CD4-positive, alpha-beta T cell treated with Interleukin-2 at 100 ng/mL for 4 hours (primary cell): ENCODE results near the gene CDC42EP2.

Experiments
- DNase-seq: peaks from one replicate; pipeline ENCODE4 v3.0.0-alpha.2; 2020; ENCODE audit warnings: low spot score

The CDC42EP2 gene

GRCh38 chr11:65297026-65297672, 17.5 kb upstream of the CDC42EP2 start:
- DNase-seq: no peak

- no peak for DNase-seq
Measured at GRCh38 chr11:65298131-65298535, 16.5 kb upstream of the CDC42EP2 start.

- DNase-seq: no peak
Measured at GRCh38 chr11:65298655-65299179, 15.9 kb upstream of the CDC42EP2 start.

DNA sequence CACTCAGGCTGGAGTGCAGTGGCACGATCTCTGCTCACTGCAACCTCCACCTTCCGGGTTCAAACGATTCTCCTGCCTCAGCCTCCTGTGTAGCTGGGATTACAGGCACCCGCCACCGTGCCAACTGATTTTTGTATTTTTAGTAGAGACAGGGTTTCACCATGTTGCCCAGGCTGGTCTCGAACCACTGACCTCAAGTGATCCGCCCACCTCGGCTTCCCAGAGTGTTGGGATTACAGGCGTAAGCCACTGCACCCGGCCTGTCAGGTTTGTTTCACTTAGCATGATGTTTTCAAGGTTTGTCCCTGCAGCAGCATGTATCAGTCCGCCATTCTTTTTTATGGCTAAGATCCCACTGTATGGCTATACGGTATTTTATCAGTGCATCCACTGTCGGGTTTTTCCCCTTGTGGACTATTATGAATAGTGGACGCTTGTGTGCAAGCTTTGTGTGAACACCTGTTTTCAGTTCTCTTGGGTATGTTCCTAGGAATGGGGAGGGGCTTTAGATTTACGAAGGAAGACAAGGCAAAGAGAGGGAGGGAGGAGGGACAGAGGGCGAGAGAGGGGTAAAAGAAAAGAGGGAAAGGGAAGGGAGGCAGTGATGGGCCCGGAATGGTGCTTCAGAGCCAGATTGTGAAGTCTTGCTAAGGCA, 13.9 kb upstream of the CDC42EP2 start:
- no peak for DNase-seq

GRCh38 chr11:65301491-65302329, 13.0 kb upstream of the CDC42EP2 start:
- no peak for DNase-seq

GRCh38 chr11:65303555-65303954, 11.1 kb upstream of the CDC42EP2 start:
- DNase-seq: no peak

DNA sequence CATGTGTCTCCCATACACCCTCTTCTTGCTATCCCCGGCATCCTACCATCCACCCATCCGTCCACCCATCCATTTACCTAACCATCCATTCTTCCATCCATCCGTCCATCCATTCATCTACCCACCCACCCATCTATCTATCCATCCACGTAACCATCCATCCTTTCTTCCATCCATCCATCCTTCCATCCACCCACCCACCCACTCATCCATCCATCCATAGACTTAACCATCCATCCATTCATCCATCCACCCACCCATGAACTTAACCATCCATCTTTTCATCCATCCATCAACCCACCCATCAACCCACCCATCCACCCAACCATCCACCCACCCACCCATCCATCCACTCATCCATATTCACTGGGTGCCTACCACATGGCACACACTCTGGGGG, 10.6 kb upstream of the CDC42EP2 start:
- no peak for DNase-seq

- no peak for DNase-seq
Measured at GRCh38 chr11:65304613-65305012, 10.1 kb upstream of the CDC42EP2 start.

GRCh38 chr11:65305501-65306268, 9.0 kb upstream of the CDC42EP2 start:
- DNase-seq: no peak

- no peak for DNase-seq
Measured at GRCh38 chr11:65307298-65308229, 7.1 kb upstream of the CDC42EP2 start.

DNA sequence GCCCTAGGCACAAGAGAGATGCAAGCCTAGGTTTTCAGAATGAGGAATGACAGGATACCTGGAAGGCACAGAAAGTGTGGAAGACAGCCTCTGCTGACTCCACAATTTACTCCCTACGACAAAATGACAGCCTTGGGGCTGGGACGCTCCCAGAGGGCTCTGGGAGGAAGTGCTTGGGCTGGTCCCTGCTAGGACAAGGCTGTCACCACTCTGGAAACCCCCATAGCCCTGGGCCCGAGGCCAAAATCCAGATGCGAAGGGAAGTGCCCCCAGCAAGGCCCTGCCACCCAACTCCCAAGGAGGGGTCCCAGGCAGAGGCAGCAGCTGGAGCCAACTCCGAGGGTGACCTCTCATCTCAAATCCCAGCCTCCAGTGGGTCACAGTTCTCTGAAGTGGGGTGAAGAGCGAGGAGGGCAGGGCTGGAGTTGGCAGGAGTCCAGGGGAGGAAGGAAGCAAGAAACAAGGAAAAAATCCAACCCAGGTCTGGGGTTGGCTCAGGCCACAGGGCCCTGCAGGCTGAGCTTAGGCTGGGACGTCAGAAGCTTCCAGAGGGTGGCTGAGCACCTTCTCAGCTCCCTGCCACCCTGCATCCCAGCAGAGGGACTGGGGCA, 6.3 kb upstream of the CDC42EP2 start:
- no peak for DNase-seq

DNA sequence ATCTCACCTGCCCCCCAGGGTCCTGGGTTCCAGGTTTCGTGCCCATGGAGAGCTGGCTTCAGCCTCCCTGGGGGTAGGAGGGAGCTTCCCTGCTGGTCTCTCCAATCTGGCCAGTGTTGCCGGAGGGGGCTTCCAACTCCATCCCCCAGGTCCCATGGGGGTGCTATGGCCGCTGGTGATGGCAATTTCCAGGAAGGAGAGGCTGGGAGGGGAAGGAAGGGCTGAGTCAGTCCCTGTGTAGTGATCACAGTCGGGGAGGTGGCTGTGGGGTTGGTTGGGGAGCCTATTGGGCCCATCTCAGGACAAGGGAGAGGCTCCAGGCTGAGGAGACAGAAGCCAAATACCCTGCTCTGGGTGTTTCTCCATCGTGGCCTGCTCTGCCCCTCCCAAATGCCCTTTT, 5.7 kb upstream of the CDC42EP2 start:
- no peak for DNase-seq

- no peak for DNase-seq
Measured at GRCh38 chr11:65310215-65310614, 4.5 kb upstream of the CDC42EP2 start.

DNA sequence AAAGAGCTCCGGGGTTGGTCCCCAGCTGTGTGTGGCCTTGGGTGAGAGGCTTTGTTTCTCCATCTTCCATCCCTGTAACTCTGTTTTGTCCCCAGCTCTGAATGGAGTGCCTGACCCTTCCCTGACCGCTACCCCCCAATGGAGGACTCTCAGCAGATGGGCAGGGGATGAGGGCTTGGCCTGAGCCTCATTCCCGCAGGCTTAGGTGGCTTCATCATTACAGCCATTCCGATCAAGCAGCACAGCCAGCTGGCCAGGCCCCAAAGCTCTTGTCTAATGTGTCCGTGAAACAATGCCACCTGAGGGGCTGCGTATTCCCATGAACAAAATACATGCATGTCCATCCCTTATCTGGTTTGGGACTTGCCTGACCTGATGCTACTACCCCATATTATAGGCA, 3.9 kb upstream of the CDC42EP2 start:
- DNase-seq: no peak

DNA sequence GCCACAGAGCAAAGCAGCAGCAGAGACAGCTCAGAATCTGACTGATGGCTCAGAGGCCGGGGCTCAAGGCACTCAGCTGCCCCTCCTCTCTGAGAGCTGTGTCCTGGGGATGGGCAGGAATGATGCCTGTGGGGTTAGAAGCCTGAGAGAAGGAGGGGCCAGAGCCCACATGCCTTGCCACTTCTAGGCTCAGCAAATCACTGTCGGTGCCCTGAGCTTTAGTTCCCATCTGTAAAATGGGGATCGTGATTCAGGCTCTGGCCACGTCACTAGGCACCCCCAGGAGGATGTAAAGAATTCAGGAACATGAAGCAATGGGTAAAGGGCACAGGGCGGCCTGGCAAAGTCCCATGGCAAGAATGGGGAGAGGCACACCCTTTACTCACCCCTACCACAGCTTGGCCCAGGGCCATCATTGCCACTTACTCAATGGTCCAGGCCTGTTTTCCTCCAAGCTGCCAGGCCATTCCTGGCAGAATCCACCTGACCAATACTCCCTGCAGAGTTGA, 3.4 kb upstream of the CDC42EP2 start:
- DNase-seq: no peak

- DNase-seq: peak; percentile 76
Measured at GRCh38 chr11:65315204-65315865, 669 bp downstream of the CDC42EP2 start.

DNA sequence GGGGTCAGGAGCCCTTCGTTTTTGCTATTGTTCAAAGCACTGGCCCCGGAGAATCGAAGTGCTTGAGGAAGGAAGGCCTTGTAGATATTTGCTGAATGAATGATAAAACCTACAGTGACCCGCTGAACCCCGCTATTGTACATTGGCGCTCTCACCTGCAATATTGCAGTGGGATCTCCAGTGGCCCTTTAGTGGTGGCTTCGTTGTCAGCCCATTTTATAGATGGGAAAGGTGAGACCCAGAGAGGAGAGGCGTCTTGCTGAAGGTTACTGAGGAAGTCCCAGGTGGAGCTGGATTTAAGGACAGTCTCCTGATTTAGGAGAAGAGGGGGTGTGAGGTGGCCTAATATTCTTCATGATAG, 1.2 kb downstream of the CDC42EP2 start:
- no peak for DNase-seq

- no peak for DNase-seq
Measured at GRCh38 chr11:65316227-65317024, 1.8 kb downstream of the CDC42EP2 start.
